ENCODE results near the gene KLK14.

Gene KLK14

DNA sequence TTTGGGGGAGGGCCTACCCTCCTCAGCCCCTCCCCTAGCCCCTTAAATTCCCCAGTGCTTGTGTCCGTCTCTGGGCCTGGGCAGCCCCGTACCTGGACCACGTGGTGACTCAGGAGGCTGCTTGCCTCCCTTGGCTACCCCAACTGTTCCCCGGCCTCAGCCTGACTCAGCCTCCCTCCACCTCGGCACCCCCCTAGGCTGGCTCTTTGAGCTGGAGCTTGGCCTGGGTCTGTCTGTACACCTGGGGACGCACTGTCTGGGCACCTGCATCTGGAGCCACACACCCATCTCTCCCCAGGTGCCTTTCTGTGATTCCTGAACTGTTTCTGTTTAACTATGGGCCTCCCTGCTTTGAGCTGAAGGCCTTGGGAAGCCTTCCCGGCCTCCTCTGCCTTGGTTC lies 1.8 kb upstream of the KLK14 start:
- DNase-seq (ENCODE audit: low read depth), result no peak

- DNase-seq (ENCODE audit: low read depth), result no peak
These were observed 1.1 kb upstream of the KLK14 start for GRCh38 chr19:51083783-51084182.

DNA sequence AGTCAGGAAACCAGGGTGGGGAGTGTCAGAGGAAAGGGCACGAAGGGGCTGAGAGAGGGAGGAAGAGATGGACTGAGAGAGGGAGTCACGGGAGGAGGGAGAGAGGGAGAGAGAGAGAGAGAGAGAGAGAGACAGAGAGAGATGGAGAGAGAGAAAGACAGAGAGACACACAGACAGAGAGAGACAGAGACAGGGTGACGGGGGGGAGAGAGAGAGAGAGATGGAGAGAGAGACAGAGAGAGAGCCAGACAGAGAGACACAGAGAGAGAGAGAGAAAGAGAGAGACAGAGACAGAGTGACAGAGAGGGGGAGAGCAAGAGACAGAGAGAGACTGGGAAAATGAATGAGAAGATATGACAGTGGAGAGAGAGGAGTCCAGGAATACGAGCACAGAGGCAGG lies 494 bp upstream of the KLK14 start:
- no peak for DNase-seq (ENCODE audit: low read depth)

DNA sequence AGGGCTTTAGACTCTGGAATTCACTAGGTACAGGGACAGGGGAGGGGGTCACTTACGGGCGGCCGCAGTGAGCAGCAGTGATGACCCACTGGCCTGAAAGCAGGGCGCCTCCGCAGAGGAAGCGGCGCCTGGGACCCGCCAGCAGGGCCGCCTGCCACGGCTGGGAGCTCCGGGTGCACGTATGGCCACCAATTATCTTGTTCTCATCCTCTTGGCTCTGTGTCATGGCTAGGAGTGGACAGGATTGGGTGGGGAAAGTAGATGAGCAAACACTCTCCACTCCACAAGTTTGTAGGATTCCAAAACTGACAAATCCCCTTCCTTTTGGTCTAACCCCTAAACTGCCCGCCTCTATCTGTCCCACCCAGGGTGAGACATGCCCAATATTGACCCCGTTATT lies 1.2 kb downstream of the KLK14 start:
- no peak for DNase-seq (ENCODE audit: low read depth)

DNA sequence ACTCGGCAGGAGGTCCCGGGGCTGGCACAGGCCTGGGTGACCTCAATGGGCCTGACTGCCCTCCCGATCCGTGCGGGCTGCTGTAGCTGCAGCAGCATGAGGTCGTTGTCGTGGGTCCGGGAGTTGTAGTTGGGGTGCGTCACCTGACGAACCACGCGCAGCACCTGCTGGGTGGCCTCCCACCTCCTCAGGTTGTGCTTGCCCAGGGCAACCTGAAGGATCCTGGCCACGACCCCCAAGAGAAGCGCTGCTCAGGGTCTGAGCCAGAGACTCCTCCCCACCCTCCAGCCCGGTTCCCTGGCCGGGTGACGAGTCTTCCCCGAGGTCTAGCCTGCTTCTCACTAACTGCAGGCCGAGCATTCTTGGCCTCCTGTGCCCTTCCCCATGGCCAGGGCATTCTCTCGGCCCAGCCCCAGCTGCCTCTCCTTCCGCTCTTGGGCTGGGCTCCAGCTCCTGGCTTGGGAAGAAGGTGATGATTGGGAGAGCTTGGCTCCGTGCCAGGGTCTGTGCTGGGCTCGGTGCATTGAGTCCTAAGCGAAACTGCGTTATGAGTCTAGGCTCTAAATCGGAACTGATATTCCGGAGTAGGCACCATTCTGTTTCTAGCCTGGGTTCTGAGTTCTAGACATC lies 3.1 kb downstream of the KLK14 start:
- no peak for DNase-seq (ENCODE audit: low read depth)

DNA sequence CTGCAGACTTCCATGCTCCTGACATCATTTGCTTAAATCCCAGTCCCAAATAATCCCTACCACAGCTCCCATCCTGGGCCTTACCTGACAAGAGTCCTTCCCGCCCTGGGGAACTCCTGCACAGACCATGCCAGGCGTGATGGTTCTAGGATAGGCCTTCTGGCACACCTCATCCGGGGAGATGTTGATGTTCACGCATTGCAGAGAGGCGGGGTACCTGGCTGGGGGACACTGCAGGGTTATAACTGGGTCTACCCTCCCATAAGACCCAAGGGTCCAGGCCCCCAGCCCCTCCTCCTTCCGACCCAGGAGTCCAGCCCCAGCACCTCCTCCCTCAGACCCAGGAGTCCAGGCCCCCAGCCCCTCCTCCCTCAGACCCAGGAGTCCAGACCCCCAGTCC lies 4.0 kb downstream of the KLK14 start:
- no peak for DNase-seq (ENCODE audit: low read depth)

- no peak for DNase-seq (ENCODE audit: low read depth)
These were observed 4.6 kb downstream of the KLK14 start for GRCh38 chr19:51078104-51078503.

DNA sequence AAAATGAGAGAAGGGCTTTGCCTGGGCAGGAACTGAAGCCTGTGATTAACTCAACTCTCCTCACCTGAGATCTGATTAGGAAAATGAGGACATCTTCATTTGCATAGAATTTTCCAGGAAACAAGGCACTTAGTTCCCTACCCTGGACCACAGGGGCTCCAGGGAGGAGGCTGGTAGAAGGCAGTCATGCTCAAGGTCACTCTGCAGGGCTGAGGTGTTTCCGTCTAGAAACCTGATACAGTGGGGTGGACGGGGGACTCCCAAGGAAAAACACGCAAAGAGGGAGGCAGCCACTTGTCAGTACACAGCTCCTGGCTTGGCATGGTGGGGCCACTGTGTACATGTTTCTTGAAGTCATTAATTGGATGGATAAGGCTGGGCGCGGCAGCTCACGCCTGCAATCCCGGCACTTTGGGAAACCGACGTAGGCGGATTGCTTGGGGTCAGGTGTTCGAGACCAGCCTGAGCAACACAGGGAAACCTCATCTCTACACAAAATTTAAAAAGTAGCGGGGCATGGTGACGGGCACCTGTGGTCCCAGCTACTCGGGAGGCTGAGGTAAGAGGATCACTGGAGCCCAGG lies 6.0 kb downstream of the KLK14 start:
- DNase-seq (ENCODE audit: low read depth), result no peak

- DNase-seq (ENCODE audit: low read depth), result no peak
These were observed 6.7 kb downstream of the KLK14 start for GRCh38 chr19:51075998-51076397.

DNA sequence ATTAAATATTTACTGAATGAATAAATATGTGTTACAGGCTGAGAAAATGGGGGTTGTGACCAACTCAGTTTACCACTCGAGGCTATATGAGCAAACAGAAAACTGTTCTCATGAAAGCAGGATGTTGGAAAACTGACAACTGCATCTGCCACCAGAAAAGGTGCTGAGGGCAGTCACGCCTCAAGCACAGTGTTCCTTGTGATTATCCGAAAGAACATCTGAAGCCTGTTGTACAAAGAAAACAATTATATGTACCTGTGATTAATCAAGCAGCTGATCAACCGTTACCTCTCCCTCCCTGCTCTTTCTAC lies 11.6 kb downstream of the KLK14 start:
- DNase-seq (ENCODE audit: low read depth), result no peak

DNA sequence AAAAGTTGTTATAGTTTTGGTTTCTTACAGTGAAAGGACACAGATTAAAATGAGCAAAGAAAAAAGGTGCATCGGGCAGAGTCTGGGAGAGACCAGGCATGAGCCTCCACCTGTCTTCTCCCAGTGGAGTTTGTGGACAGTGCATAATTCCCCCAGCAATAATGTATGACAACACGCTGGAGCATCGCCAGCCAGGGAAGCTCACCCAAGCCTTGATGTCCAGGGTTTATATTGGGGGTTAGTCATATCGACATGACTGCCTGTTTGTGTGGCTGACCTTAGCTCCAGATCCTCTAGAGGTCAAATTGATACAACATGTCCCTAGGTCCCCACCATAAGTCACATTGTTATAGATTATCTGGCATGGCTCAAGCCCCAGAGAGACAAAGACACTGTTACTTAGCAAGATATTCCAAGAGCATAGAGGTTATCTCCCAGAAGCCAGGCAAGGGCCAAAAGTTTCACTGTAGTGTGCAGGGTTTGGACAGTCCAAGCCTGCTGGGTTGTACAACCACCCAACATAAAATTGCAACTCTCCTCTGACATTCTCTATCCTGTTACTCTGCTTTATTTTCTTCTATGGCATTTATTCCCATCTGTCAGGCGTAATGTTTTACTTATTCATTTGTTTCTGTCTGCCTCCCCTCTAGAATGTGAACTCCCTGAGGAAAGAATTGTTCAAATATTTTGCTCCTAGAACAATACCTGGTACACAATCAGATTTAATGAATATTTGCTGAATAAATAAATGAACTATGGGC lies 12.2 kb downstream of the KLK14 start:
- no peak for DNase-seq (ENCODE audit: low read depth)

- no peak for DNase-seq (ENCODE audit: low read depth)
These were observed 16.1 kb downstream of the KLK14 start for GRCh38 chr19:51066393-51067186.

DNA sequence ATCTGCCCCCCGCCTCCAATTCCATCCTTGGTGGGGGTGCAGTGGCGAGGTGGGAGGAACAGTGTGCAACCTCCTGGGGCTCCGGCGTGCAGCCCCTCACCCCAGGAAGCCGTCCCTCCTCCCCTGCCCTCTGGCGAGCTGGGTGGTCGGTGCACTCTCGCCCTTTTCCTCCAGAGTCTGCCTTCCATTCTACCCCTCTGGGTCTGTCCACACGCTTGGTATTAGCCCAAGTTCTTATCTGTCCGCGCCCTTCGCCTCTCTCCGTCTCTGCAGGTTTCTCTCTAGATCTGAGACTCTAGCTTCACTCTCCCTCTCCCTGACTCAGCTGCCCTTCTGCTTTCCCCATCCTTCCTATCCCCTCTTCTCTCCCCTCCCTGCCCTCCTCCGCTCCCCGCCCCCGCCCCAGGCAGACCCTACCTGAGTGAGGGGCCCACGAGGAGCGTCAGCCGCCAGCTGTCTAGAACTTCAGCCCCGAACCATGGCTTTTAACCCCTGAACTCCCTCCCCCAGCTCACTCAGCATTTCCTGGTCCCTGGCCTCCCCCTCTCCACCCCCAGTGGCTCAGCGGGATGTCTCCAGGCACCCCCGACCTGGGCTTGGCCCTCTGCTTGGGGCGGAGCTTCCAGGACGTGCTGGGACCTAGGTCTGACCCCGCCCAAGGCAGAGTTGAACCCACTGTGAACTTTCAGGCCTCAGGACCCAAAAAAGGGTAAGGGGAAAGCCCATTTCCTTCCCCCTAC lies 17.3 kb downstream of the KLK14 start:
- DNase-seq (ENCODE audit: low read depth), result no peak

DNA sequence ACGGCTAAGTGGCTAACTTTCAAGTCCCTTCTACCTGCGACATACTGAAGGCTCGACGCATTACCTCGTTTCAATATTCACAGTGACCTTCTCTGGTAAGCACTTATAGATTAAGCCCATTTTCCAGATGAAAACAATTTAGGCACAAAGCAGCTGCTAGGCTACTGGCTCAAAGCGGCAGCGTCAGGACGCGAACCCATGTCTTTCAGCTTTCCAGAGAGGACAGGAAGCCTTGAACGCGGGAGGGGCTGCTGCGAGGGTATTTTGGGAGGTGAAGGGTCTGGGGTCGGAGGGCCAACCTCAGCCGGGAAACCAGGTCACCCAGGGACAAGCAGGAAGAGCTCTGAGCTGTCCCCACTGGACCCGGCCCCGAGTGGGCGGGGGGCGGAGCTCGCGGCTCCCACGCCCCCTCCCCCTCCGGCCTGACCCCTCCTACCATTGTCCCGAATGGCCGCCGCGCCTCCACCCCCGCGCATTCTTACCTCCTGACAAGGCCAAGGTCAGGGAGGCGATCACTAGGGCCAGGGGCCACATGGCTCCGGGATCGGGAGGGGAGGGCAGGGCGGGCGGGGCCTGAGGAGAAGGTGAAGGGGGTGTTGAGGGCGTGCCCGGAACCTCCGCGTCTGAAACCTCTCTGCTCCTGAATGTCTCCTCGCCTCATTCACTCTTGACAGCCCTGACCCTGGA lies 18.0 kb downstream of the KLK14 start, which contains the start of gene KLK13:
Gene KLK13 (minus strand): TSS at position 559 of the 687 bp plus-strand sequence. CDS start 25 bp downstream, at position 534.
- no peak for DNase-seq (ENCODE audit: low read depth)

- DNase-seq (ENCODE audit: low read depth), result no peak
These were observed 19.0 kb downstream of the KLK14 start for GRCh38 chr19:51063664-51064063.

GRCh38 chr19:51060973-51061372 lies 21.7 kb downstream of the KLK14 start:
- no peak for DNase-seq (ENCODE audit: low read depth)

- no peak for DNase-seq (ENCODE audit: low read depth)
These were observed 22.4 kb downstream of the KLK14 start for GRCh38 chr19:51060336-51060735.

DNA sequence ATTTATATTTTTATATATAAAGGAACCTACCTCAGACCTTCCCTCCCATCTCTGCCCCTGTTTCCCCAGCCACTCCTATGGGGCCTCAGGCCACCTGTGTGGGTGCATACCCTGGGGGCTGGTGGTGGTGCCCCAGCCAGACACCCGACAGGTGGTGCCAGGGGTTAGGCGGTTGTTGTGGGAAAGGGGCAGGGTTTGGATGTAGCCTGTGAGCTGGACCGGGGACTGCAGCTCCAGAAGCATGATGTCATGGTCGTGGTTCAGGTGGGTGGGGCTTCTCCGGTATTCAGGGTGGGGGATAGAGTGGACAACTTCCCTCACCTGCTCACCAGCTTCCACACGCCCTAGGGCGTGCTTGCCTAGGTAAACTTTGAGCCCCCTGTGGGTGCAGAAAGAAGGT lies 23.0 kb downstream of the KLK14 start:
- DNase-seq (ENCODE audit: low read depth), result no peak

DNA sequence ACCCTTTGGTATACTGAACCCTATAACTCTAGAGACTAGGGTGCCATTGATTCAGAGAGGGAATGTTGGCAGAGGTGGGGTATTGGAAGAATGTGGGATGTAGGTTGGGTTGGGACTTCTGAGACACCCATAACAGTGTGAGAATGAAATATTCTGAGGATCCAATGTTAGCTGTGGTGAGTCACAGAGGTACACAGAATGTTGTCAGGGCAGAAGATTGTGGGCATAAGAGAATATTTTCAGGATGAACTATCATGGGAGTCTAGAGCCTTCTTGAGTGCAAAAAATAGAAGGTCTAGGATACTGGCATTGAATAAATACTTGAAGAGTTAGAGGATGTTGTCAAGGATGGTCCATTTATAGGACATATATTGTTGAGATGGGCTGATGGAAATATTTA lies 26.8 kb downstream of the KLK14 start:
- no peak for DNase-seq (ENCODE audit: low read depth)

GRCh38 chr19:51047031-51047335 lies 35.7 kb downstream of the KLK14 start:
- no peak for DNase-seq (ENCODE audit: low read depth)

- DNase-seq (ENCODE audit: low read depth), result no peak
These were observed 38.4 kb downstream of the KLK14 start for GRCh38 chr19:51044327-51044726.

DNA sequence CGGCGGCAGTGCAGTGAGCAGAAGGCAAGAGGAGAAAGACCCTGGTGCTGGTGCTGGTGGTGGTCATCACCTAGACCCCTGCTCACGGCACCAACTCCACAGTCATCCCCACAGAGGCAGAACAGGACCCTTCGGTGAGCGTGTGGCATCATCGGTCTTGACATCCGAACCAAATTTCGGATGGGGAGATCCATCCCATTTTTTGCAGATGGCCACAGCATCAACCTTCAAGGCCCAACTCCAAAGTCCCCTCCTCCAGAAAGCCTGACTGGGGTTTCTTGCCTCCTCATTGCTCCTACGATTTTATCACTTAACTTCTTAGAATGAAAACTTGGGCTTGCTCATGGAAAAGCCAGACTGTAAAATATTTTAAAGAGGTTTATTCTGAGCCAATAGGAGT lies 39.2 kb downstream of the KLK14 start:
- DNase-seq (ENCODE audit: low read depth), result no peak

Measured in HS-5 (cell line).